MM.1S (cell line): ENCODE data around the gene TOGARAM2.

Experiments
- DNase-seq: peaks from one replicate; pipeline ENCODE4 v3.0.0-alpha.2; 2015
- H2AFZ ChIP-seq: fragments of 300-600 bp; sonication (generic); 2 replicates; pipeline ENCODE4 v1.6.0; 2016; ENCODE audit warnings: antibody characterized with exemption, low read length
- H3F3A ChIP-seq: fragments of 300-600 bp; sonication (generic); 2 replicates; pipeline ENCODE4 v1.6.1; 2016; ENCODE audit warnings: mild to moderate bottlenecking, antibody characterized with exemption, low read length, moderate library complexity, mixed read lengths; ENCODE audit not compliant: insufficient read depth
- H3K27ac ChIP-seq: fragments of 300-600 bp; sonication (generic); 2 replicates; pipeline ENCODE4 v1.5.1; 2016; ENCODE audit warnings: mild to moderate bottlenecking, low read length
- H3K27me3 ChIP-seq: fragments of 300-600 bp; sonication (generic); replicated peaks from 2 replicates; pipeline ENCODE4 v1.6.0; 2016; ENCODE audit warnings: low read length; ENCODE audit not compliant: insufficient read depth
- H3K36me3 ChIP-seq: fragments of 300-600 bp; sonication (generic); replicated peaks from 2 replicates; pipeline ENCODE4 v1.6.1; 2016; ENCODE audit warnings: mild to moderate bottlenecking, low read length, mixed read lengths; ENCODE audit not compliant: insufficient read depth
- H3K4me1 ChIP-seq: fragments of 300-600 bp; sonication (generic); 2 replicates; pipeline ENCODE4 v1.6.1; 2016; ENCODE audit warnings: low read length, mixed read lengths
- H3K4me2 ChIP-seq: fragments of 300-600 bp; sonication (generic); 2 replicates; pipeline ENCODE4 v1.6.0; 2016; ENCODE audit warnings: low read depth, low read length
- H3K4me3 ChIP-seq: fragments of 300-600 bp; sonication (generic); 2 replicates; pipeline ENCODE4 v1.5.1; 2016; ENCODE audit warnings: low read length, mixed read lengths
- H3K79me2 ChIP-seq: fragments of 300-600 bp; sonication (generic); 2 replicates; pipeline ENCODE4 v1.6.1; 2016; ENCODE audit warnings: mixed run types, low read length, mixed read lengths
- H3K9ac ChIP-seq: fragments of 300-600 bp; sonication (generic); 2 replicates; pipeline ENCODE4 v1.6.1; 2016; ENCODE audit warnings: low read length, mixed read lengths
- H3K9me2 ChIP-seq: fragments of 300-600 bp; sonication (generic); replicated peaks from 2 replicates; pipeline ENCODE4 v1.6.1; 2016; ENCODE audit warnings: mild to moderate bottlenecking, low read length, mixed read lengths; ENCODE audit not compliant: insufficient read depth
- H3K9me3 ChIP-seq: fragments of 300-600 bp; sonication (generic); replicated peaks from 2 replicates; pipeline ENCODE4 v1.6.1; 2016; ENCODE audit warnings: mild to moderate bottlenecking, low read length, mixed read lengths; ENCODE audit not compliant: insufficient read depth
- H4K20me1 ChIP-seq: fragments of 300-600 bp; sonication (generic); 2 replicates; pipeline ENCODE4 v1.6.1; 2016; ENCODE audit warnings: mild to moderate bottlenecking, low read length, moderate library complexity, mixed read lengths; ENCODE audit not compliant: insufficient read depth
- CTCF ChIP-seq: fragments of 300-600 bp; sonication (generic); IDR thresholded peaks from 2 replicates; pipeline ENCODE4 v1.5.1; 2016; ENCODE audit warnings: antibody characterized with exemption, low read length, mixed read lengths
- EZH2 ChIP-seq: fragments of 300-600 bp; sonication (generic); optimal IDR thresholded peaks from 2 replicates; pipeline ENCODE3; 2017; ENCODE audit warnings: low read depth, mild to moderate bottlenecking, antibody characterized with exemption, low read length, mixed read lengths
- EZH2phosphoT487 ChIP-seq: fragments of 300-600 bp; sonication (generic); IDR thresholded peaks from 2 replicates; pipeline ENCODE4 v1.6.1; 2018; ENCODE audit warnings: antibody characterized with exemption, low read length

The TOGARAM2 gene

GRCh38 chr2:29033172-29033571 lies 52.1 kb downstream of the TOGARAM2 start:
- Histone ChIP-seq H3K9me2 (no peaks in the 10 kb centered on the region), H3K9me3 (no peaks in the 10 kb centered on the region), H3K27me3 (no peaks in the 10 kb centered on the region), H2AFZ (no peak overlapping the region), H4K20me1 (no peaks in the 10 kb centered on the region), H3K36me3 (no peaks in the 10 kb centered on the region), H3K79me2 (no peaks in the 10 kb centered on the region), H3K4me3 (no peak overlapping the region), H3K4me2 (no peak overlapping the region), H3K4me1 (no peaks in the 10 kb centered on the region), H3K9ac (no peak overlapping the region), H3K27ac (no peak overlapping the region), H3F3A (no peaks in the 10 kb centered on the region)
- TF ChIP-seq EZH2phosphoT487 (no peak), EZH2 (no peak), CTCF (no peak)
- DNase-seq = no peak

GRCh38 chr2:29033656-29034055 lies 52.6 kb downstream of the TOGARAM2 start:
- no peaks in the 10 kb centered on the region for H3F3A ChIP-seq
- H3K79me2 ChIP-seq = no peaks in the 10 kb centered on the region
- no peak overlapping the region for H3K9ac ChIP-seq
- no peaks in the 10 kb centered on the region for H3K9me3 ChIP-seq
- no peak overlapping the region for H2AFZ ChIP-seq
- H3K4me1 ChIP-seq = no peaks in the 10 kb centered on the region
- no peak overlapping the region for H3K4me3 ChIP-seq
- H3K4me2 ChIP-seq = no peak overlapping the region
- no peaks in the 10 kb centered on the region for H4K20me1 ChIP-seq
- no peak for TF ChIP-seq EZH2phosphoT487
- no peak for TF ChIP-seq EZH2
- no peak for TF ChIP-seq CTCF
- no peak for DNase-seq
- no peak overlapping the region for H3K27ac ChIP-seq
- no peaks in the 10 kb centered on the region for H3K9me2 ChIP-seq
- no peaks in the 10 kb centered on the region for H3K27me3 ChIP-seq
- no peaks in the 10 kb centered on the region for H3K36me3 ChIP-seq

- H4K20me1 ChIP-seq = no peaks in the 10 kb centered on the region
- TF ChIP-seq EZH2 (no peak), EZH2phosphoT487 (no peak), CTCF (no peak)
- H3K4me3 ChIP-seq = no peak overlapping the region
- no peaks in the 10 kb centered on the region for H3K9me3 ChIP-seq
- no peak for DNase-seq
- no peaks in the 10 kb centered on the region for H3K9me2 ChIP-seq
- H3K79me2 ChIP-seq = no peaks in the 10 kb centered on the region
- peaks cover 6% of the 10 kb centered on the region; the same call in 1 of the 2 replicates for H3K4me1 ChIP-seq
- no peaks in the 10 kb centered on the region for H3K27me3 ChIP-seq
- H3K9ac ChIP-seq = no peak overlapping the region
- no peak overlapping the region for H3K4me2 ChIP-seq
- no peaks in the 10 kb centered on the region for H3K36me3 ChIP-seq
- H3F3A ChIP-seq = no peaks in the 10 kb centered on the region
- no peak overlapping the region for H3K27ac ChIP-seq
- no peak overlapping the region for H2AFZ ChIP-seq
Measured at GRCh38 chr2:29035016-29035745, 54.1 kb downstream of the TOGARAM2 start.
